Activated CD4-positive, alpha-beta T cell treated with anti-CD3 and anti-CD28 coated beads for 1 hour (primary cell): ENCODE data around the gene PTX4.
"Not testable (repeated sequence)": the region's sequence is repeated elsewhere in the genome, so short reads cannot be mapped to it uniquely, and the experiment has no call there.

Experiments used
- DNase-seq: peaks from one replicate; pipeline ENCODE4 v3.0.0-alpha.2; 2020

Gene PTX4

DNA sequence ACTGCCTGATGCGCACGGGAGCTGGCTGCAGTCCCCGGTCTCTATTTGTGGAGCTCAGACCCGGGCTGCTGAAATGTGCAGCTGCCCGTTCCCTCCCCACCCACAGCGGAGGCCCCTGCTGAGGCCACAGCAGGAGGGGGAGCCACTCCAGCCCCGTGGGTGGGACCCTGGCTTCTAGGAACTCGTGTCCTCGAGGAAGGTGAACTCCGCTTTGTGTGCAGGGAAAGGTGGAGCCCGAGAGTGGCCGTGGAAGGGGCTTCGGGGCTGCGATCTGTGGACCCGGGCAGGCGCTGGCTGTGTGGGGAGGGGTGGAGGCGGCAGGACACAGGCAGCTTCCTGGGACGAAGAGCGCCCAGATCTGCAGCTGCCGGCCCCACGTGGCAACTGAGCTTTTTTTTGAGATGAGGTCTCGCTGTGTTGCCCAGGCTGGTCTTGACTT is 47.3 kb downstream of the PTX4 start:
- no peak for DNase-seq

DNA sequence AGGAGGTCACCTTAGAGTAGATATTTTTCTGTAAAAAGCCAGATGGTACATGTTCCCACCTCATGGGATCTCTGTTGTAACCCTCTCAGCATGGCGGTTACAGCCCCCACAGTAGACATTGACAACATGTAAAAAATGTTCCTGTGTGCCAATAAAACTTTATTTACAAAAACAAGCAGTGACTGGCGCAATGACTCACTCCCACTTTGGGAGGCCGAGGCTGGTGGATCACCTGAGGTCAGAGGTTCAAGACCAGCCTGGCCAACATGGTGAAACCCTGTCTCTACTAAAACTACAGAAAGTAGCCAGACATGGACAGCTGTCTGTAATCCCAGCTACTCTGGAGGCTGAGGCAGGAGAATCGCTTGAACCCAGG is 49.1 kb downstream of the PTX4 start:
- not testable (repeated sequence) for DNase-seq

DNA sequence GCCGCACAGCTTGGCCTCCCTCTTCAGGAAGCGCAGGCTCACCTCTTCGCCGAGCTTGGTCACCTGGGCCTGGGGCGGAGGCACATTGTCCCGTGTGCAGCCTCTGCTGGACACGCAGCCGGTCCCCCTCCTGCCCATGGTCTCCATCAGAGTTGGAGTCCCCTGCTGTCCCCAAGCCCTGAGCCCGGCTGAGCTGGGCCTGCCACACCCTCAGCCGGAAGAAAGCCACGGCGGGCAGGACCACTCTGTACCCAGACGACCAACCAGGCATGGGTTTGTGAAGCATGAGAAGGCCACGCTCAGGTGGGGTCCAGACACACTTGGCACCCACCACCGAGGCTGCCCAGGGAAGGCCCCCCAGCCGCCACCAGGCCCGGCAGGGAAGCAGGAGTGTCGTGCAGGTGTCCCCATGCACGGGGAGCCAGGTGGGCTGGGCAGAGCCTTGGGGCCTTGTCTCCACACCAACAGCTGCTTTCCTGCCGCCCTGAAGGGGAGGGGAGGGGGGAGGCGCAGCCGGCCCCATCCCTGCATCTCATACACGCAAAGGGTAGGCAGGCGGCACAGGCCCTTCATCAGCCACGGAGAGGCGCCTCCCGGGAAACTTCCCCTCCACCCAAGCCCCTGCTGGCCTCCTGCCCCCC is 49.6 kb downstream of the PTX4 start:
- DNase-seq: no peak

DNA sequence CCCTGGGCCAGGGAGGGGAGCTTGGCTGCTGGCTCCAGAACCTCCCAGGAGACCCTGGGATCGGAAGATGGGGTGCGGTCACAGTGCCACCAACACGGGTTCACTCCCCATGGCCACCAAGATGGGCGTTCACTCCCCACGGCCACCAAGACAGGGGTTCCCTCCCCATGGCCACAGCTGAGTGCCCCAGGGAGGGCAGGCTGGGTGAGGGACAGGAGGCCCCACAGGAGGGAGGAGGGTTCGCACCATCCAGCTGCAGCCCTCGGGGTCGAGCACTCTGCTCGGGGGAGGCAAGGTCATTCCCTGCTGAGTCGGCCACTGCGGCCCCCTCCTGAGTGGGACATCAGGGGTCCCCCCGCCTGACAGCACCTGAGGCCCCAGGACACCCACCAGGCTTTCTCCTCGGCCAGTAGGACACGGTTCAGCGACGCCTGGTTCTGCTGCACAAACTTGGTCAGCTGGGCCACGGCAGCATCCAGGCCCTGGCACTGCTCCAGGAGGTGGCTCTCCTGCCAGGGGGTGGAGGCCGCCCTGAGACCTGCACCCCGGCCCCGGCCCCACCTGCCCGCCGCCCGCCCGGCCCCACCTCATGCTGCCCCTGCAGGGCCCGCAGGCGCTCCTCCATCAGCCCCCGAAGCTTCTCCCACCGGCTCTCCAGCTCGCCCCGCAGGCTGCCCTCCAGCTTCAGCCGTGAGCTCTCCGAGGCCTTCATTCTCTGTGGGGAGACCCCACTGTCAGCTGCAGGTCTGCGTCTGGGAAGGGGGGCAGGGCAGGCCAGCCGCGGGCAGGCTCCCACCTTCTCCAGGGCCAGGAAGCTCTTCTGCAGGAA is 50.3 kb downstream of the PTX4 start:
- no peak for DNase-seq

DNA sequence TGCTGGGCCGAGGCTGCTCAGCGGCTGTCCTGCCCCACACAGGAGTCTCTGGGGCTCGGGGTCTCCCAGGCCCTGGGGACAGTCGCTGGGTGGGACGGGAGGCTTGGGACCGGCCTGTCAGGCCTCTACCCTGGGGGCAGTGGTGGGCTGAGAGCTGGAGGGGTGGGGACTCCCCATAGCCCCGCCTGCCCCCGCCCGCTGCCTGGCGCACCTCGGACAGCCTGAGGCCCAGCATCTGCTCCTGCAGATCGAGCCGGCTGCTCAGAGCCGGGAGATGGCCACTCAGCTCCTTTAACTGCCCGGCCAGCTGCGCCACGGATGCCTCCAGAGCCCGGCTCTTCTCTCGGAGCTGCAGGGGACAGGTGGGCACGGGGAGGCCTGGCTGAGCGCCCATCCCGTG is 51.1 kb downstream of the PTX4 start:
- no peak for DNase-seq

DNA sequence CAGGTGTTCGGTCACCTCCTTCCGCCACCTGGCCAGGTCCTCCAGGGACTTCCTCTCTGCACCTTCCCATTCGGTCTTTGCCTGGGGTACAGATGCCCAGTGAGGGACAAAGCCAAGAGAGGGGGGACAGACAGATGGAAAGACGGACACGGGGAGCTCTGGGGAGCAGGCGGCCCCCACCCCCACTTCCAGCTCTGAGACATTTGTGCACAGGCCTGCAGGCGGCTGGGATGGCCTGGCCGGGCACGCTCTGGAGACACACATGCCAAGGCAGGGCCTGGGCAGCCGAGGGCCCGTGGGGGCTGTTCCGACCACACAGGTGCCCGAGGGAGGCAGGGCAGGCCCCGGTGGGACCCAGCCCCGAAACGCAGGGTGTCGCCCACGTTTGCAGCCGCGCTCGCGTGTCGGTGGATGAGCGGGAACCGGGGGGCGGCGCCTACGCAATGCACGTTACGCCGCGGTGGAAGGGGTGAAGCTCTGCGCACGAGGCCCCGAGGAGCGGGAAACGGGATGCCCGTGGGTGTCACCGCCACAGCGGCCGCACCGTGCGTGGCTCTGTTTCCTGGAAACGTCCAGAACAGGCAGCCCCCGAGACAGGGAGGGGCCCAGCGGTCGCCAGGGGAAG is 51.9 kb downstream of the PTX4 start:
- no peak for DNase-seq

DNA sequence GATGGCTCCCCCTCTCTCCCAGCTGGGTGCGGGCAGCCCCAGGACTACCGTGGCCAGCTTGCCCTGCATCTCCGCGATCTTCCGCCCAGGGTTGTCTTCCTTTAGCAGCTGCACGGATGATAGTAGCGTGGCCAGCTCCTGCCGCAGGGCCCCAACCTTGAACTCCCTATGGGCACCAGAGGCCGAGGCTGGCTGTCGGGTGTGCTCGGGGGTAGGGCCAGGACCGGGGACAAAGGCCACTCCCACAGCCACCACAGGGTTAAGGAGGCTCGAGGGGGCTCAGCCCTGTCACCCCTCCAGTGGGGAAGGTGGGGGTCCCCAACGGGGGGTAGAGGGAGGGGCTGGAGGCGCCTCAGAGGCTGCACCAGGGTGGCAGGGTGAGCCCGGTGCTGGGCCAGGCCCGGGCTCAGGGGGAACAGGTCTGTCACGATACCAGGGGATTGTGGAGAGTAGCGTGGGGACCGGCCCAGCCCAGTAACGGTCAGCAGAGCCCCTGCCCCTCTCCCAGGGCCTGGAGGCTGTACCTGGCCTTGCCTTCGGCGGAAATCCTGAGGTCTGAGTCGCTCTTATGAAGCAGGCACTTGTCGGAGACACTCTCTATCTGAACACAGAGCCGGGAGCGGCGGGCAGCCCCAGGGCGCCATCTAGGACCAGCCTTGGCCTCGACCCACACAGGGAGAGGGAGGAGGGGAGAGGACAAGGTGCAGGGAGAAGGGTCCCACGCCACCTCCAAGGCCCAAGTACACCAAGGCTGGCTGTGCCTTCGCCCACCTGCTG is 52.6 kb downstream of the PTX4 start:
- DNase-seq: no peak
